Activated CD4-positive, CD25-positive, alpha-beta regulatory T cell (primary cell): Measurements from ENCODE around the gene ABHD12B.
"Not testable (repeated sequence)": the region's sequence is repeated elsewhere in the genome, so short reads cannot be mapped to it uniquely, and the experiment has no call there.

ENCODE experiments used
- DNase-seq, 4 experiments: peaks; one replicate each; lab custom pipeline; 2025; lab: John Stamatoyannopoulos, UW

Gene ABHD12B

GRCh38 chr14:50935126-50936015, 63.5 kb downstream of the ABHD12B start:
- DNase-seq: no peak

GRCh38 chr14:50936016-50936340, 64.1 kb downstream of the ABHD12B start:
- no peak for DNase-seq

GRCh38 chr14:50936882-50937281, 65.0 kb downstream of the ABHD12B start:
- DNase-seq: no peak

GRCh38 chr14:50937325-50937724, 65.5 kb downstream of the ABHD12B start:
- DNase-seq: no peak

- DNase-seq: no peak
Observed at GRCh38 chr14:50937800-50938199, 65.9 kb downstream of the ABHD12B start.

- DNase-seq: no peak
Observed at GRCh38 chr14:50941151-50941550, 69.3 kb downstream of the ABHD12B start.

GRCh38 chr14:50941638-50942037, 69.8 kb downstream of the ABHD12B start:
- DNase-seq: not testable (repeated sequence)

- no peak for DNase-seq
Observed at GRCh38 chr14:50943261-50943942, 71.5 kb downstream of the ABHD12B start.

GRCh38 chr14:50943943-50944646, 72.2 kb downstream of the ABHD12B start, which contains the start of gene PYGL:
PYGL (minus strand) TSS chr14:50944483; CDS start chr14:50944403, 80 bp downstream.
- no peak for DNase-seq

- no peak for DNase-seq
Observed at GRCh38 chr14:50944647-50945413, 73.0 kb downstream of the ABHD12B start.

- DNase-seq: no peak
Observed at GRCh38 chr14:50946234-50946935, 74.5 kb downstream of the ABHD12B start.

- no peak for DNase-seq
Observed at GRCh38 chr14:50947446-50947845, 75.6 kb downstream of the ABHD12B start.

- DNase-seq: no peak
Observed at GRCh38 chr14:50948205-50948604, 76.4 kb downstream of the ABHD12B start.

- no peak for DNase-seq
Observed at GRCh38 chr14:50951032-50951431, 79.2 kb downstream of the ABHD12B start.

GRCh38 chr14:50953502-50953901, 81.6 kb downstream of the ABHD12B start:
- no peak for DNase-seq
